K562 (cell line): ENCODE results near the gene IQCN. TPM values are rescaled to one million over a fixed set of nuclear protein-coding genes. Genes with fewer than 3 reads are reported as not detected.

Source experiments
- ATAC-seq: fragments of 200-7000 bp; cut with Tn5 transposase; 3 replicates; pipeline ENCODE4 v1.9.1; 2020; ENCODE audit warnings: moderate library complexity
- BruUV-seq: library from RNA; stranded (reverse); fragments of 400-500 nt; replicated peaks from 2 replicates; lab custom pipeline; 2021; lab: Mats Ljungman, UMichigan
- CTCF ChIA-PET: fragments of 300-600 bp; formaldehyde crosslinking; extraction: SDS; loops from one replicate; lab custom pipeline; 2021; ENCODE audit warnings: low intra/inter-chr PET ratio; lab: Yijun Ruan, JAX
- POLR2A ChIA-PET: fragments of 300-600, 350-650 bp; sonication (Branson Sonifier 250); formaldehyde crosslinking; extraction: SDS; loops from one replicate; lab custom pipeline; 2021; ENCODE audit warnings: antibody characterized with exemption, inconsistent platforms; lab: Yijun Ruan, JAX
- DNase-seq, 4 experiments: peaks; one replicate each; pipeline versions ENCODE4 v3.0.0 to v3.0.0-alpha.2; 2011 to 2018; ENCODE audit warnings: low spot score in 3 of 4, mixed read lengths in 3 of 4; ENCODE audit errors: extremely low read depth in 1 of 4
- FAIRE-seq: peaks from 2 replicates; lab custom pipeline; 2011; peaks lifted over from hg19 to GRCh38; lab: Jason Lieb, UNC
- H2AFZ ChIP-seq: 2 replicates; pipeline ENCODE4 v1.6.0; 2011; ENCODE audit warnings: low read depth, low read length, control low read depth, inconsistent platforms
- H3K27ac ChIP-seq: fragments of 200-600 bp; 3 replicates; pipeline ENCODE4 v1.8.0; 2011; ENCODE audit warnings: low read depth, mild to moderate bottlenecking, control low read depth, inconsistent platforms, low read length, moderate library complexity, mixed read lengths; ENCODE audit errors: extremely low read depth
- H3K27me3 ChIP-seq, 2 experiments: fragments of 300-600 bp in 1 of 2; 2 replicates in 1 of 2; 3 replicates in 1 of 2; pipeline versions ENCODE4 v1.6.0 to v1.8.0; 2011; ENCODE audit warnings: inconsistent platforms in 2 of 2, low read length in 2 of 2, mild to moderate bottlenecking in 1 of 2, mixed read lengths in 1 of 2, moderate library complexity in 1 of 2; ENCODE audit not compliant: control insufficient read depth in 2 of 2, insufficient read depth in 2 of 2
- H3K36me3 ChIP-seq: fragments of 300-600 bp; 3 replicates; pipeline ENCODE4 v1.8.0; 2011; ENCODE audit warnings: mild to moderate bottlenecking, low read length, inconsistent platforms; ENCODE audit not compliant: control insufficient read depth, insufficient read depth
- H3K4me1 ChIP-seq, 2 experiments: fragments of 200-600 bp in 1 of 2; replicated peaks in 1 of 2; 2 replicates in 1 of 2; 3 replicates in 1 of 2; pipeline versions ENCODE4 v1.5.1 to v1.8.0; 2011; ENCODE audit warnings: inconsistent platforms in 2 of 2, low read length in 2 of 2, mild to moderate bottlenecking in 1 of 2, mixed read lengths in 1 of 2, moderate library complexity in 1 of 2; ENCODE audit not compliant: control insufficient read depth in 2 of 2, insufficient read depth in 2 of 2
- H3K4me2 ChIP-seq: 2 replicates; pipeline ENCODE4 v1.6.1; 2011; ENCODE audit warnings: low read length, control low read depth, inconsistent platforms, mixed read lengths; ENCODE audit not compliant: insufficient read depth
- H3K4me3 ChIP-seq: fragments of 200-600 bp; sonication (generic), shearing (Covaris generic); 2 replicates; pipeline ENCODE4 v1.5.1; 2016; ENCODE audit warnings: control low read depth, inconsistent platforms
- H3K79me2 ChIP-seq: fragments of 200-600 bp; 3 replicates; pipeline ENCODE4 v1.8.0; 2011; ENCODE audit warnings: low read length, inconsistent platforms; ENCODE audit not compliant: control insufficient read depth, insufficient read depth
- H3K9ac ChIP-seq, 2 experiments: 2 replicates each; pipeline versions ENCODE4 v1.6.0 to v1.6.1; 2011; ENCODE audit warnings: low read depth in 2 of 2, low read length in 2 of 2, control low read depth in 1 of 2, inconsistent platforms in 1 of 2, mild to moderate bottlenecking in 1 of 2, mixed read lengths in 1 of 2; ENCODE audit not compliant: insufficient read depth in 1 of 2
- H3K9me1 ChIP-seq: one replicate; pipeline ENCODE4 v1.6.0; 2011; ENCODE audit warnings: inconsistent platforms, mild to moderate bottlenecking, low read length, moderate library complexity; ENCODE audit not compliant: control insufficient read depth, insufficient read depth
- H3K9me3 ChIP-seq: replicated peaks from 2 replicates; pipeline ENCODE4 v1.5.1; 2011; ENCODE audit warnings: low read depth, low read length, inconsistent platforms; ENCODE audit not compliant: control insufficient read depth, insufficient read depth
- H4K20me1 ChIP-seq: replicated peaks from 2 replicates; pipeline ENCODE4 v1.6.1; 2011; ENCODE audit warnings: low read length, inconsistent platforms, mixed read lengths; ENCODE audit not compliant: control insufficient read depth, insufficient read depth
- ARID2 ChIP-seq: fragments of 450-650 bp; IDR thresholded peaks from 2 replicates; pipeline ENCODE4 v1.6.1; 2017; ENCODE audit warnings: antibody characterized with exemption, mild to moderate bottlenecking
- ARNT ChIP-seq, 2 experiments: fragments of 450-650 bp; IDR thresholded peaks; 2 replicates each; pipeline ENCODE4 v1.6.1; 2016; ENCODE audit warnings: mild to moderate bottlenecking in 1 of 2
- CHD2 ChIP-seq: IDR thresholded peaks from 2 replicates; pipeline ENCODE4 v1.6.1; 2011; ENCODE audit warnings: low read depth, low read length
- JUND ChIP-seq, 2 experiments: IDR thresholded peaks; 2 replicates in 1 of 2; 3 replicates in 1 of 2; pipeline ENCODE4 v1.6.1; 2011; ENCODE audit warnings: borderline replicate concordance in 2 of 2, low read depth in 2 of 2, low read length in 2 of 2, improper control_type of control experiment in 1 of 2, missing biosample characterization in 1 of 2, missing genetic modification characterization in 1 of 2, missing genetic modification reagents in 1 of 2
- KDM1A ChIP-seq, 2 experiments: fragments of 450-650 bp; IDR thresholded peaks; 2 replicates each; pipeline ENCODE4 v1.6.1; 2016; ENCODE audit warnings: mild to moderate bottlenecking in 2 of 2
- KDM4B ChIP-seq, 2 experiments: fragments of 450-650 bp in 1 of 2; sonication (generic) in 1 of 2; IDR thresholded peaks; 2 replicates each; pipeline ENCODE4 v1.6.1; 2016 to 2017; ENCODE audit warnings: borderline replicate concordance in 2 of 2, antibody characterized with exemption in 1 of 2, low read depth in 1 of 2, mild to moderate bottlenecking in 1 of 2
- LARP7 ChIP-seq: fragments of 450-650 bp; IDR thresholded peaks from 2 replicates; pipeline ENCODE4 v1.6.1; 2016
- MAFK ChIP-seq: IDR thresholded peaks from 2 replicates; pipeline ENCODE4 v1.6.1; 2011; ENCODE audit warnings: low read length, improper control_type of control experiment
- NFRKB ChIP-seq: fragments of 450-650 bp; IDR thresholded peaks from 2 replicates; pipeline ENCODE4 v1.6.1; 2016; ENCODE audit warnings: low read depth
- RCOR1 ChIP-seq, 2 experiments: IDR thresholded peaks; 2 replicates each; pipeline ENCODE4 v1.6.1; 2012; ENCODE audit warnings: low read depth in 2 of 2, low read length in 2 of 2, borderline replicate concordance in 1 of 2, improper control_type of control experiment in 1 of 2
- RFX1 ChIP-seq: fragments of 450-650 bp; IDR thresholded peaks from 2 replicates; pipeline ENCODE4 v1.6.1; 2016; ENCODE audit warnings: mild to moderate bottlenecking, moderate library complexity
- THRAP3 ChIP-seq: fragments of 450-650 bp; IDR thresholded peaks from 2 replicates; pipeline ENCODE4 v1.6.1; 2016; ENCODE audit warnings: mild to moderate bottlenecking, inconsistent platforms, borderline replicate concordance
- ZBTB1 ChIP-seq: sonication (generic); formaldehyde crosslinking; IDR thresholded peaks from 2 replicates; pipeline ENCODE4 v1.8.1; 2023; ENCODE audit warnings: missing genetic modification reagents, low read depth, mild to moderate bottlenecking, borderline replicate concordance
- ZBTB7A ChIP-seq: IDR thresholded peaks from 2 replicates; pipeline ENCODE4 v1.6.1; 2011; ENCODE audit warnings: low read depth, mild to moderate bottlenecking, low read length, moderate library complexity, borderline replicate concordance; ENCODE audit not compliant: control insufficient read depth
- ZNF124 ChIP-seq: sonication (generic); formaldehyde crosslinking; IDR thresholded peaks from 2 replicates; pipeline ENCODE4 v1.8.1; 2022; ENCODE audit warnings: missing genetic modification reagents
- WGBS: fragments of 100-300 bp; shearing (Covaris generic); methylation state at CpG from one replicate; pipeline ENCODE4 v1.1.6; 2016; ENCODE audit warnings: low coverage, mixed read lengths; ENCODE audit not compliant: insufficient coverage; ENCODE audit errors: missing lambda C conversion rate; 5-methylcytosine and 5-hydroxymethylcytosine counted together
- in situ Hi-C: fragments of 300-500 bp; cut with MboI; formaldehyde crosslinking; loops from 4 replicates; pipeline ENCODE4 v1.15.0; 2018; ENCODE audit warnings: inconsistent platforms, mixed read lengths
- intact Hi-C: fragments of 100-400 bp; cut with micrococcal nuclease; formaldehyde crosslinking; loops from 2 replicates; pipeline ENCODE4 v1.14.2; 2022
- polyA plus RNA-seq, 8 experiments: library from polyadenylated mRNA; depleted of rRNA in 4 of 8; stranded (reverse) in 5 of 8; unstranded in 3 of 8; fragments of >200 nt; fragmentation: Nextera tagmentation in 2 of 8; fragmentation: Illumina TruSeq in 1 of 8; extraction: Ambion mirVana in 2 of 8; extraction: Trizol in 1 of 8; gene quantifications; 2 replicates each; pipeline versions ENCODE4 v1.2.1 to v1.2.3, GENCODE V29; 2011 to 2014; ENCODE audit warnings: inconsistent platforms in 1 of 8, missing spikeins in 1 of 8
- total RNA-seq, 7 experiments: library from RNA; depleted of rRNA in 6 of 7; stranded (reverse); fragments of >200 nt in 6 of 7; fragmentation: Illumina TruSeq in 2 of 7; extraction: Trizol in 2 of 7; gene quantifications; 2 replicates each; pipeline versions ENCODE4 v1.2.1 to v1.2.3, GENCODE V29; 2011 to 2021; ENCODE audit warnings: low replicate concordance in 1 of 7
- TF ChIP-seq, protein P1 (sequence below): fragments of 250-450 bp; sonication (Bioruptor Pico); IDR thresholded peaks from 2 replicates; pipeline ENCODE4 v1.4.0; 2020; ENCODE audit warnings: mild to moderate bottlenecking
- TF ChIP-seq, protein P2 (sequence below), 3 experiments: fragments of 200-800 bp in 1 of 3; sonication (Bioruptor generic) in 1 of 3; sonication (generic) in 1 of 3; formaldehyde crosslinking in 1 of 3; IDR thresholded peaks; 2 replicates each; pipeline versions ENCODE4 v1.6.1 to v1.8.0; 2016 to 2022; ENCODE audit warnings: mild to moderate bottlenecking in 2 of 3, missing compliant biosample characterization in 2 of 3, missing genetic modification characterization in 2 of 3, missing genetic modification reagents in 1 of 3

Gene IQCN
- total and polyA plus RNA-seq, 9 of the 15 experiments (the other 6 are each of a cell fraction or from before 2014, with no cell fraction given) = 0.01 to 0.07 (median 0.04) TPM; not detected in 3

DNA sequence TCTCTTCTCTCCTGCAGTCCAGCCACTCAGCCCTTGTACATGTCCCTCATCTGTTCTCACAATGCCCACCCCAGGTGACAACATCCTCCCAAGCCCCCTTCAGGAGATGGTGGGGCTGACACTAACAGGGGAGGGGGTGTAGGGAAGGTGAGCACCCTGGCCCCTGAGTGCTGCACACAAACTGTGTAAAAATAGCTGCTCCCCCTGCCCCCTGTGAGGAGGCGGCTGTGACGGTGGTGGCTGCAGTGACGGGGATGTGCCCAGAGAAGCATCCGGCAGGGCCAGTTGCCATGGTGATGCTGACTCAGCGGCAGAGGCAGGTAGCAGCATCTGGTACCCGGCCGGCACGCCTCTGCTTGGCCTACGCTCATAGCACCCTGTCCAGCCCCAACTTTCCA is 20.2 kb upstream of the IQCN start (continued):
- TF ChIP-seq ZNF124 (CRISPR knock-in tag) (no peak), RFX1 (peak; percentile 88), CHD2 (no peak), KDM4B (IDR thresholded peaks at IDR 0.05; ENCODE audit: borderline replicate concordance in 2 of 2, low read depth in 1 of 2) (no peak), MAFK (peak; percentile 72), JUND (IDR thresholded peaks at IDR 0.05; ENCODE audit: borderline replicate concordance, low read depth, low read length) (0 out of 2 replicates have a peak, but pooled peaks have one; percentile 16), JUND (tag; IDR thresholded peaks at IDR 0.05; ENCODE audit: borderline replicate concordance, low read depth, low read length) (no peak)

DNA sequence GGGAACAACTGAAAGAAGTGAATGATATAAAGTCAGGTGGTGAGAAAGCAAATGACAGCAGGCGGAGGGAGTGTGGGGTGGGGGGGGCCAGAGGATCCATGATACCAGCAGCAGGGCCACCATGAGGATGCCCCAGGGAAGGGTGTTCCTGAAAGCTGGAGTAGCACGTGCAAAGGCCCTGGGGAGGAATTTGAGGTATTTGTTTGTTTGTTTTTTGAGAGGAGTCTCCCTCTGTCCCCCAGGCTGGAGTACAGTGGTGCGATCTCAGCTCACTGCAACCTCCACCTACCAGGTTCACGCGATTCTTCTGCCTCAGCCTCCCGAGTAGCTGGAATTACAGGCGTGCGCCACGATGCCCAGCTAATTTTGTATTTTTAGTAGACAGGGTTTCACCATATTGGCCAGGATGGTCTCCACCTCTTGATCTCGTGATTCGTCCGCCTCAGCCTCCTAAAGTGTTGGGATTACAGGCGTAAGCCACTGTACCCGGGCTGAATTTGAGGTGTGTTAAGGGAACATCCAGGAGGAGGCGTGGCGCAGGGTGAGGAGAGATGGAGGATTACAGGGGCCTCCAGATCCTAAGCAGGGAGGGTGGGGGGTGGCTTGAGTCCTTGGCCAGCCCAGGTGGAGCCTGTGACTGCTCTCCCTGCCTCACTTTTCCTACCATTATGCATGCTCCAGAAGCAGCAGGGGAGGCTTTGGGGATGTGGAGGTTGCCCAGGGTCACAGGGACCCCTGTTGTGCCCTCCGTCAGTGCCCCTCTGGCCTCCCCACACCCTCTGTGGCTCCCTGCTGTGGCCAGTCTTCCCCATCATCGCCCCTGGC is 19.6 kb upstream of the IQCN start:
- CTCF ChIA-PET = interaction anchor here (0.7 kb wide), 1 partner anchor 117 kb away, joined by 3 read pairs; no protein-coding TSS in a partner anchor
- FAIRE-seq = no peak
- ATAC-seq = no peak
- peaks cover 33 to 53% of the 10 kb centered on the region in 2 experiments for H3K4me1 ChIP-seq
- no peaks in the 10 kb centered on the region for H4K20me1 ChIP-seq
- peak in 2 of 4 experiments; percentile 9 to 14 for DNase-seq
- no TSS peak for BruUV-seq
- H3K9ac ChIP-seq = peak overlapping the region; percentile 98 to 99
- in situ Hi-C loops = no loop called here
- H3K27ac ChIP-seq = peak overlapping the region; percentile 98
- H3K9me1 ChIP-seq = no peaks in the 10 kb centered on the region
- H3K9me3 ChIP-seq = no peaks in the 10 kb centered on the region
- POLR2A ChIA-PET = interaction anchor here (0.9 to 3.0 kb wide), 8 partner anchors 9 to 94 kb away, joined by 3 to 113 read pairs (median 8); partner anchors contain the start of gene JUND
- peaks cover 19% of the 10 kb centered on the region; the same call in 2 of the 3 replicates for H3K79me2 ChIP-seq
- no peaks in the 10 kb centered on the region for H3K36me3 ChIP-seq
- intact Hi-C loops = no loop called here
- H3K27me3 ChIP-seq = no peaks in the 10 kb centered on the region
- peak overlapping the region; percentile 85 for H2AFZ ChIP-seq
- peak overlapping the region; percentile 100 for H3K4me2 ChIP-seq
- peak overlapping the region; percentile 64 for H3K4me3 ChIP-seq
- 71% methylated on average over 17 of the region's 18 CpGs for WGBS
- TF ChIP-seq KDM1A (IDR thresholded peaks at IDR 0.05) (no peak; a peak in 1 of 4 replicates), ARID2 (no peak), LARP7 (0 out of 2 replicates have a peak, but pooled peaks have one; percentile 29), RCOR1 (IDR thresholded peaks at IDR 0.05; ENCODE audit: borderline replicate concordance in 1 of 2, low read depth in 2 of 2, low read length in 2 of 2) (no peak), ZBTB1 (CRISPR knock-in tag) (0 out of 2 replicates have a peak, but pooled peaks have one; percentile 7), THRAP3 (peak; percentile 82; the same call in 1 of the 2 replicates), NFRKB (0 out of 2 replicates have a peak, but pooled peaks have one; percentile 1), ZBTB7A (0 out of 2 replicates have a peak, but pooled peaks have one; percentile 19), ARNT (IDR thresholded peaks at IDR 0.05) (0 out of 4 replicates have a peak, but pooled peaks of 1 of the 2 experiments have one; percentile 10)
- TF ChIP-seq, protein P1, sequence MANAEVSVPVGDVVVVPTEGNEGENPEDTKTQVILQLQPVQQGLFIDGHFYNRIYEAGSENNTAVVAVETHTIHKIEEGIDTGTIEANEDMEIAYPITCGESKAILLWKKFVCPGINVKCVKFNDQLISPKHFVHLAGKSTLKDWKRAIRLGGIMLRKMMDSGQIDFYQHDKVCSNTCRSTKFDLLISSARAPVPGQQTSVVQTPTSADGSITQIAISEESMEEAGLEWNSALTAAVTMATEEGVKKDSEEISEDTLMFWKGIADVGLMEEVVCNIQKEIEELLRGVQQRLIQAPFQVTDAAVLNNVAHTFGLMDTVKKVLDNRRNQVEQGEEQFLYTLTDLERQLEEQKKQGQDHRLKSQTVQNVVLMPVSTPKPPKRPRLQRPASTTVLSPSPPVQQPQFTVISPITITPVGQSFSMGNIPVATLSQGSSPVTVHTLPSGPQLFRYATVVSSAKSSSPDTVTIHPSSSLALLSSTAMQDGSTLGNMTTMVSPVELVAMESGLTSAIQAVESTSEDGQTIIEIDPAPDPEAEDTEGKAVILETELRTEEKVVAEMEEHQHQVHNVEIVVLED (CRISPR knock-in tag) = no peak
- TF ChIP-seq, protein P2, sequence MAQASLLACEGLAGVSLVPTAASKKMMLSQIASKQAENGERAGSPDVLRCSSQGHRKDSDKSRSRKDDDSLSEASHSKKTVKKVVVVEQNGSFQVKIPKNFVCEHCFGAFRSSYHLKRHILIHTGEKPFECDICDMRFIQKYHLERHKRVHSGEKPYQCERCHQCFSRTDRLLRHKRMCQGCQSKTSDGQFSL (CRISPR knock-in tag; IDR thresholded peaks at IDR 0.05) = 0 out of 2 replicates have a peak, but pooled peaks have one; percentile 79
- TF ChIP-seq, protein P2 (tag; IDR thresholded peaks at IDR 0.05) = no peak
